OCI-M1 (cell line): ENCODE data around the gene ABCD2.
"Not testable (repeated sequence)": the region's sequence is repeated elsewhere in the genome, so short reads cannot be mapped to it uniquely, and the experiment has no call there.

Source experiments
- DNase-seq: peaks from one replicate; lab custom pipeline; 2025; lab: John Stamatoyannopoulos, UW

The ABCD2 gene

GRCh38 chr12:39612250-39612649, 7.4 kb downstream of the ABCD2 start:
- DNase-seq, result no peak

DNA sequence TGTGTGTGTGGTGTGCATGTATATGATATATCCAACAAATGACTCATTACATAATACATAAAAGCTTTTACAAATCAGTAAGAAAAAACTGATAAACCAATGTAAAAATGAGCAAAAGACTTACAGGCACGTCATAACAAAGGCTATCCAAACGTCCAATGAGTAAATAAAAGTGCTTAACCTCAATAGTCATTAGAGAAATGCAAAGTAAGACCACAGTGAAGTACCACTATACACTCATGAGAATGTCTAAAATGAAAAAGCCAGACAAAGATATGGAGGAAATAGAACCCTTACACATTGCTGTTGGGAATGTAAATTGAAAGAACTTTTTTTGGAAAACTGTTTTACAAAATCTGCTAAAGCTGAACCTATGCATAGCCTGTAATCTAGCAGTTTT, 7.8 kb downstream of the ABCD2 start:
- DNase-seq, result no peak

DNA sequence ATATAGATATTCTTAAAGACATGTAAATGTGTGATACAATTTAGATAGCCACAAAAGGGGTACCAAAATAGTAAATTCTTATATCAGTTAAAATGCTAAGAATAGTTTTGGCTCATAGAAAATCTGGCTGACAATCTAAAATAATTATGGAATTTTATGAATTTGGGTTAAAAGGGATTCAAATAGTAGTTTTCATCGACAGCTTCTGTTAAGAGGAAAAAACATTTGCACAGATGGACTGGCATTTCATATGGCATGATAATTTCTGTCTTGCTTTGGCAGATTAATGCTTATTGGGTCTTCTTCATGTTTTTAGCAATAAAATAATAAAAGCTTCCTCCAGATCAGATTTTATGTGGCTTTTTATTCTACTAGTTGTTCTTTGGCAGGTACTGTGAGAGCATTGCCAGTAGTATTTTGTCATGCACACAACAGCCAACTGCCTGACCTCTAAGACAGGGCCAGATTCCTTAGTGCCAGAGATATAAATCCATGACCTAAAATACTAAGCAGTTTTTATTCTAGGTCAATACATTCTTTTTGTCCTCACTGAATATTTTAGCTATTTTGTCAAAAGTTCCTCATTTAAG, 9.1 kb downstream of the ABCD2 start:
- DNase-seq, result no peak

DNA sequence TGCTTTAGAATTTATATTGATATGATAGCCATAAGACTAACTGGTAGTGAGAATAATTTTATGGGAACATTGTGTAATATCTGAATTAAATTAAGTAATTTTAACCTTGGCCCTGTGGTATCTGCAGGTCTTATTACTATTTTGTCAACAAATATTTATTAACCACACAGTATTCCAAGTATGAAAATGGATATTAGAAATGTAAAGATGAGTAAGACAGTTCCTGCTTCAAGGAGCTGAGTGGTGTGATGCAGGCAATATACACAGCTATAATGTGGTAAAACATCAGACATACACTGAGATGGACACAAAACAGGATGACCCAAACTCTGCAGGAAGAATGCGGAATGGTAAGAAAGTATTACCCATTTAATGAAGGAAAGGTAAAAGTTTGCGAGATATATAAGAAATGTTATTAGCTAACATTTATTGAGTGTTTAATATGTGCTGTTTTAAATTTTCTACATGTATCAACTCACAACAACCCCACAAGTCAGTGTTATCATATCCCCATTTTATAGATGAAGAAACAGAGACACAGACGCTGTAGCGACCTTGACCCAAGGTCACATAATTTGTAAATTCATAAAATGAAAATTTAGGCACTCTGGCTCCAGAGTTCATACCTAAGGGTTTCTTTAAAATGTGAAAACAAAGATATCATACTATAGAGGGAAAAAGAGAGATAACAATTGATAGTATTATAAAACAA, 12.7 kb downstream of the ABCD2 start:
- DNase-seq, result no peak

DNA sequence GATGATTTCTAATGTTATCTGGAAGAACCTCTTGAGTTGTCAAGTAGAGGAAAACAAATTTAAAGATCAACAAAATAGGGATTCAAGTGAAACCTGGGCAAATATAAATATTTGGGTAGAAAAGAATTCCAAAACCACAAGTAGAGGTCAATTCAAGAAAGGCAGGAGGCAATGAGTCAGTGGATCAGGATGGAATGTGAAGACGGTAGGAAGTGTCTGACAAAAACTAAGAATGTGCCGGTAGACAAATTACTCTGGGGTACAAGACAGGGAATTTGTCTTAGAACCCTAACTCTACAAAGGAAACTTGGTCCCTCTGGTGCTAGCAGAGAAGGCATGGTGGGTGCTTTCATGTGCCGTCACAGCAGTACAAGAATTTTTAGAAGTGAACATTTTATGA, 13.6 kb downstream of the ABCD2 start:
- no peak for DNase-seq

DNA sequence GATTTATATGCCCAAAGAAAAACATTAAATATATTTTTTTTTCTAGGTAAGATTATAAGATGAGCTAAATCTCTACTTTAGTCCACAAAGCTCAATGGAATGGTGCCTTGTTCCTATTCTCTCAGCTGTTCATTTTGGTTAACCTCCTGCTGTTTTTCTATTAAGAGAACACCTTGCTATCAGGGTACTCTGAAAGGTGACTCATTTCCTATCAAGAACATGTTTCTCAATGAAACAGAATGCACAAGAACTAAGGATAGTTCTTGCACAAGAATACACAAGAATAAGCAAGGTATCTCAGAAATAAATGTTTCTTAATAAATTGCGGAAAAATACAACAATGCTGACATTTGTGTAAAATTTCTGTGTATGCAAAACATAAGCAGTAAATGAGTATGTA, 14.1 kb downstream of the ABCD2 start:
- DNase-seq, result no peak

- DNase-seq, result no peak
These were observed 16.5 kb downstream of the ABCD2 start for GRCh38 chr12:39603065-39603464.

DNA sequence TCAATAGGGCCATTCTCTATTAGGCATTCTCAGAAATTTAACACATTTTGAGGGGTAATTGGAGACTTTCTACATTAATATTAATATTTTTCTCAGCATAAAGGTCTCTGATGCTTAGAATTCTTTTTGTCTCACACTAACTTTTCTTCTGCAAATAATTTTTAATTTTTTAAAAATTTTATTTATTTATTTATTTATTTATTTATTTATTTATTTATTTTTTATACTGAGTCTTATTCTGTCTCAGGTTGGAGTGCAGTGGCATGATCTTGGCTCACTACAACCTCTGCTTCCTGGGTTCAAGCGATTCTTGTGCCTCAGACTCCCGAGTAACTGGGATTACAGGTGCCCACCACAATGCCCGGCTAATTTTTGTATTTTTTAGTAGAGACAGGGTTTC, 17.7 kb downstream of the ABCD2 start:
- DNase-seq, result not testable (repeated sequence)

DNA sequence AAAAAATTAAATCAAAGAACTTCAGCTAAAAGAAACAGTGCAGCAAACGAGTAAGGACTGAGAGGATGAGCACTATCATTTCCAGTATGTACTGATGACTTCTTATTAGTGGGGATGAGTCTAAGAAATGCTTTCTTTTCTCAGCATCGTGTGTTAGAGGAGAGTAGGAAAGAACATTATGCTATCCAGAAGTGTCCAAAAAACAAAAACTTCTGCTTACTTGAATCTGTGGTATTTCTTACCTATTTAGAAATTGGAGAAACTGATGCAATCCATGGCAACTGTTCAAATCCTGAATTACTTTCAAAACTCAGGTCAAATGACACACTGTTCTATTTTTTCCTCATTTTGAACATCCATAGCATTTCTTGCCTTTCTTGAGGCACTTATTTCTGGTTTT, 23.7 kb downstream of the ABCD2 start:
- peak; percentile 66 for DNase-seq

DNA sequence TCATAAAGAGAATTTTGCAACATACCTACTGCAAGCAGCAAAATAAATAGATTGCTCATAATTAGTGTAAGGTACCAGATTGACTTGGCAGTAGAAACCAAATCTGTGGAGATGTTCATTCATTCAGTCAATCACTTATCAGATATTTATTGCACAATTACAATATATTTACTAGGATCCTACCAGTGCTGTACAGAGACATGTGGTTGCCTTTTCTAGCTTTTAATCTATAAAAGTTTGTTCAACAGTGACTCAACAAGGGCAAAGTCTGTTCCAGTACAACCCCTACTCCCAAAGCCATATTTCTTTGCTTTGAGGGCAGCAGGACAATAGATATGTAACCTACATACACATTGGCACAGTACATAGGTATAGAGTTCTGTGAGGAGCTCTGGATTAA, 27.3 kb downstream of the ABCD2 start:
- DNase-seq, result no peak

DNA sequence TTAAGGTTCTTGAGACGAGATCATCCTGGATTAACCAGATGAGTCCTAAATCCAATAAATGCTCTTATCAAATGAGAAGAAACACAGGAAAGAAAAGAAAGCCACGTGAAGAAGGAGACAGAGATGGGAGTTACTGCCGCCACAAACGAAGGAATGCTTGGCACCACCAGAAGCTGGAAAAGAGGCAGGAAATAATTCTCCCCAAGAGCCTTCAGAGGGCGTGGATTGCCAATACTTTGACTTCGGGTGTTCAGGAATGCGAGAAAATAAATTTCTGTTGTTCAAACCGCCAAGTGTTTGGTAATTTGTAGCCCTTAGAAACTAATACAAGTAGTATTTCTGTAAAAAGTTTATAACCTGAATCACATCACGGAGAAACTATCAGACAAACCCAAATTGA, 31.3 kb downstream of the ABCD2 start:
- no peak for DNase-seq

DNA sequence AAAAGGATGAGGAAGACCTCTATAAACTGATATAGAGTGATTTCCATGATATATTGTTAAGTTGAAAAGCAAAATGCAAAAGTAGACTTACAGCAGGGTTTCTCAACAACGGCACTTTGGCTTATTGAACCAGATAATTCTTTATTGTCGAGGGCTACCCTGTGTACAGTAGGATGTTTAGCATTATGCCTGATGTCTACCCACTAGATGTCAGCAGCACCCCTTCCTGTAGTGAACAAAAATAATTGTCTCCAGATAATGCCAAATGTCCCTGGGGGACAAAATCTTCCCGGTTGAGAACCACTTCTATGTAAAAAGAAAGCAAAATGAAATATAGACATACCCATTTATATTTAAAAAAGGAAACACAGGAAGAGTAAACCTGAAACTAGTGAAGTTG, 32.4 kb downstream of the ABCD2 start:
- DNase-seq, result peak; percentile 58

GRCh38 chr12:39586816-39587215, 32.8 kb downstream of the ABCD2 start:
- DNase-seq, result no peak

DNA sequence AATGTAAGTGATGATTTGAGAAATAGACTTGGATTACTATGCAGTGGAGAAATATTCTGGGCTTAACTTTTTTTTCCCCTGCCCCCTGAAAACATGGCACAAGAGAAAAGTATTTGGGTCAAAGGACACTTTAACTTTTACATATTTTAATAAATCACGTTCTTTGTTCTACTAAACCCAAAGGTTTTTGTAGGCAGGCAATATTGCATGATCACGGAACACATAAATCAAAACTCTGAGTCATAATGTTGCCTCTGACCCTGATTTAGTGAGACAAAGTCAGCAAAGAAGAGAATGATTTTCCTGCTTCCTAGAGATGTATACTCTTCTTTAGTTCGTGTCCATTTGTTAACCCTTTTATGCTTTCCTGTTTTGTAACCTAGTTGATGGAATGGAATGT, 38.0 kb downstream of the ABCD2 start:
- DNase-seq, result no peak

GRCh38 chr12:39575498-39575875, 44.1 kb downstream of the ABCD2 start:
- DNase-seq, result no peak

DNA sequence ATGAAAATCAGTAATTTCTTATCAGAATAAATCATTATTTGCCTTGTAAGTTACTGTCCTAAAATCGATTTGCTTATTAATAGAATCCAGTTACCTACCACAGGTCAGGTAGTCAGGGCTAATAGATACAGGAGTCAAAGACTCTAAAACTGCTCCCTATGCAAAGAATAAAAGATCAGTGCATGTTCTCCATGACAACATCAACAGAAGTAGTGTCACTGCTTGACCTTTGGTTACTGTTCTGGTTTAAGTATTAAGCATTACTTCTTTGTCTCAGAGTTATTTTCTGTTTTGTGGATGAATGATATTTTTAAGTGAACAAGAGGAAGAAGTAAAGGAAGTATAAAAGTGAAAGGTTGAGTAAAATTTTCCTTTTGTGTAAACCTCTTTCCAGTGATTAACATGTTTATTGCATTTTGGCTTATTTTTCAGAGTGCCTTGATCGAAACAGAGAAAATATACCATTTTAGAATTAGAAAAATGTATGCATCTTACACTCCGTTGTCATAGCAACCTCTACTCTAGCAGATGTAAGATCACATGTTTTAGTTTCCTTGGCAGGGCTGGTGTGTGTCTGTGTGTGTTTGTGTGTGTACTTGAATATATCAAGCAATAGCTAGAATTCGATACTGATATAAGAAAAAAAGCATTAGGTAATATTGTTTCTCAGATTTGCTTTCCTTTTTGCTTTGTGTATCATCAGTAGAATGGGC, 44.7 kb downstream of the ABCD2 start:
- no peak for DNase-seq

GRCh38 chr12:39574378-39574777, 45.2 kb downstream of the ABCD2 start:
- DNase-seq, result no peak

- DNase-seq, result no peak
These were observed 45.6 kb downstream of the ABCD2 start for GRCh38 chr12:39573971-39574370.

DNA sequence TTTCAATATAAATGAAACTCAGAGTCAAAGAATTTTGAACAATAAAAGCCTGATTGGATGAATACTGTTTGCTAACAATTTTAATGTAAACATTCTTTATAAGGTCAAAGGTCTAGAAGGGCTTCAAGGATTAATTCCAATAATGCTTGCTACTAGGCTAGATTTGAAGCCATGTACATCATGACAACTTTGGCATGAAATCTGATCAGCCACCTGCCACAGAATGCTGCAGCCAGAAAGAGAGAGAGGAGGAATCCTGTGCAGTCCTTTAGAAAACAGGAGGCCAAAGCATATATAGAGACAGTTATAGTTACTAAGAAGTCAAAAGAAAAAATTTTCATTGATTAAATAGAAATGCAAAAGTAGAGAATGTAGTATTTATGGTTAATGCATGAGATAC, 47.1 kb downstream of the ABCD2 start:
- no peak for DNase-seq

- DNase-seq, result no peak
These were observed 48.3 kb downstream of the ABCD2 start for GRCh38 chr12:39571351-39571750.

- DNase-seq, result no peak
These were observed 66.1 kb downstream of the ABCD2 start for GRCh38 chr12:39553476-39553875.

GRCh38 chr12:39544211-39544610, 75.4 kb downstream of the ABCD2 start:
- DNase-seq, result not testable (repeated sequence)

DNA sequence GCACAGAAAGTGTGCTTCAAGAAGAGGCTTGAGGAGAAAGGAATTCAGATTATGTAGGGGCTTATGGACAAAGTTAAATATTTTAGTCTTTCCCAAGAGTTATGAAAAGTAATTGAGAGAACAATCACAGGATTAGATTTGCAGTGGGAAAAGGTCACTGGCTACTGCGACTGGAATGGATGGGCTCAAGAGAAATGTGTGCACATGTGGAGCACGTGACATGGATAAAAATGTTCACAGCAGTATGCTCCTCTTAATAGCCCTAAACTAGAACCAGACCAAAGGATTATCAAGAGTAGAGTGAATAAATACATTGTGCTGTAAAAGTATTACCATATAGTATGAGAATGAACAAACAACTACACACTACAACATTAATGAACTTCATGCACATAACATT, 78.1 kb downstream of the ABCD2 start:
- DNase-seq, result no peak
